Transverse colon (tissue), 4 donors: Measurements from ENCODE around the gene TRMT44.
A peak's percentile ranks its signal among the peaks of the same experiment; 100 is the strongest.

Experiments used
- POLR2AphosphoS5 ChIP-seq, 3 donors: sonication (generic); formaldehyde crosslinking; IDR thresholded peaks; one replicate each; pipeline ENCODE4 v1.6.1; 2016; ENCODE audit warnings: antibody characterized with exemption in 3 of 3
- TF ChIP-seq, protein P1 (sequence below), 5 experiments: fragments of 200-600 bp in 3 of 5; fragments of 450-650 bp in 2 of 5; sonication (generic) in 3 of 5; IDR thresholded peaks; 1 replicate in 2 of 5; 2 replicates in 3 of 5; pipeline ENCODE4 v1.5.1; 2016 to 2017; ENCODE audit warnings: antibody characterized with exemption in 5 of 5, inconsistent platforms in 3 of 5, mild to moderate bottlenecking in 2 of 5, moderate library complexity in 1 of 5

DNA sequence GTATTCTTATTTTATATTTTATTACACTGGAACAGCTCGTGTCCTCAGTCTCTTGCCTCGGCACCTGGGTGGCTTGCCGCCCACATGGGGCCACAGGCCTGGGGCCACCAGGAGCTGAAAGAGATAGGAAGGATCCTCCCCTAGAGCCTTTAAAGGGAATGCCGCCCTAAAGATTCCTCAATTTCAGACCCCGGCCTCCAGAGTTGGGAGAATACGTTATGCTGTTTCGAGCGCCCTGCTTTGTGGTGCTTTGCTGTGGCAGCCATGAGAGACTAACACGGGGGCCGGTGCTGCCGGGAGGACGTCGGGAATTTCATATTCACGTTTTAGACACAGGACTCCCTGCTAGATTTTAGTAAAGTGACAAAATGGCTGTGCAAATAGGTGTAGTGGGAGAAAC, 33.3 kb upstream of the TRMT44 start:
- TF ChIP-seq POLR2AphosphoS5 (IDR thresholded peaks at IDR 0.05), result no peak
- TF ChIP-seq, protein P1, sequence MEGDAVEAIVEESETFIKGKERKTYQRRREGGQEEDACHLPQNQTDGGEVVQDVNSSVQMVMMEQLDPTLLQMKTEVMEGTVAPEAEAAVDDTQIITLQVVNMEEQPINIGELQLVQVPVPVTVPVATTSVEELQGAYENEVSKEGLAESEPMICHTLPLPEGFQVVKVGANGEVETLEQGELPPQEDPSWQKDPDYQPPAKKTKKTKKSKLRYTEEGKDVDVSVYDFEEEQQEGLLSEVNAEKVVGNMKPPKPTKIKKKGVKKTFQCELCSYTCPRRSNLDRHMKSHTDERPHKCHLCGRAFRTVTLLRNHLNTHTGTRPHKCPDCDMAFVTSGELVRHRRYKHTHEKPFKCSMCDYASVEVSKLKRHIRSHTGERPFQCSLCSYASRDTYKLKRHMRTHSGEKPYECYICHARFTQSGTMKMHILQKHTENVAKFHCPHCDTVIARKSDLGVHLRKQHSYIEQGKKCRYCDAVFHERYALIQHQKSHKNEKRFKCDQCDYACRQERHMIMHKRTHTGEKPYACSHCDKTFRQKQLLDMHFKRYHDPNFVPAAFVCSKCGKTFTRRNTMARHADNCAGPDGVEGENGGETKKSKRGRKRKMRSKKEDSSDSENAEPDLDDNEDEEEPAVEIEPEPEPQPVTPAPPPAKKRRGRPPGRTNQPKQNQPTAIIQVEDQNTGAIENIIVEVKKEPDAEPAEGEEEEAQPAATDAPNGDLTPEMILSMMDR (IDR thresholded peaks at IDR 0.05), result peak in 1 of 5 experiments; percentile 2
